Stimulated activated naive B cell treated with anti-CD40 and anti-IgM and Interleukin-4, amounts not matched to agents 10 μg/mL and 1 μg/mL and 100 μg/mL, for 72 hours (primary cell): Measurements from ENCODE around the gene MYLK.

Experiments used
- ATAC-seq, 2 donors: fragments of 150-1000 bp; cut with Tn5 transposase; replicated peaks; 2 replicates each; pipeline ENCODE4 v1.10.0; 2021; ENCODE audit warnings: moderate library complexity in 1 of 2
- DNase-seq: peaks from one replicate; pipeline ENCODE4 v3.0.0; 2021
- H3K27ac Mint-ChIP-seq: one replicate; pipeline ENCODE4 v1.8.0; 2022; ENCODE audit warnings: mild to moderate bottlenecking, mixed read lengths
- H3K27me3 Mint-ChIP-seq, 2 donors: one replicate each; pipeline ENCODE4 v1.8.0; 2022; ENCODE audit warnings: mixed read lengths in 2 of 2
- H3K36me3 Mint-ChIP-seq, 2 donors: one replicate each; pipeline ENCODE4 v1.8.0; 2022; ENCODE audit warnings: mixed read lengths in 2 of 2, mild to moderate bottlenecking in 1 of 2
- H3K4me1 Mint-ChIP-seq, 2 donors: one replicate each; pipeline ENCODE4 v1.8.0; 2022; ENCODE audit warnings: mixed read lengths in 2 of 2, mild to moderate bottlenecking in 1 of 2
- H3K4me3 Mint-ChIP-seq, 2 donors: one replicate each; pipeline ENCODE4 v1.8.0; 2022; ENCODE audit warnings: mild to moderate bottlenecking in 2 of 2, mixed read lengths in 2 of 2, moderate library complexity in 1 of 2
- H3K9me3 Mint-ChIP-seq, 2 donors: one replicate each; pipeline ENCODE4 v1.8.0; 2022; ENCODE audit warnings: mixed read lengths in 2 of 2, mild to moderate bottlenecking in 1 of 2

MYLK gene

DNA sequence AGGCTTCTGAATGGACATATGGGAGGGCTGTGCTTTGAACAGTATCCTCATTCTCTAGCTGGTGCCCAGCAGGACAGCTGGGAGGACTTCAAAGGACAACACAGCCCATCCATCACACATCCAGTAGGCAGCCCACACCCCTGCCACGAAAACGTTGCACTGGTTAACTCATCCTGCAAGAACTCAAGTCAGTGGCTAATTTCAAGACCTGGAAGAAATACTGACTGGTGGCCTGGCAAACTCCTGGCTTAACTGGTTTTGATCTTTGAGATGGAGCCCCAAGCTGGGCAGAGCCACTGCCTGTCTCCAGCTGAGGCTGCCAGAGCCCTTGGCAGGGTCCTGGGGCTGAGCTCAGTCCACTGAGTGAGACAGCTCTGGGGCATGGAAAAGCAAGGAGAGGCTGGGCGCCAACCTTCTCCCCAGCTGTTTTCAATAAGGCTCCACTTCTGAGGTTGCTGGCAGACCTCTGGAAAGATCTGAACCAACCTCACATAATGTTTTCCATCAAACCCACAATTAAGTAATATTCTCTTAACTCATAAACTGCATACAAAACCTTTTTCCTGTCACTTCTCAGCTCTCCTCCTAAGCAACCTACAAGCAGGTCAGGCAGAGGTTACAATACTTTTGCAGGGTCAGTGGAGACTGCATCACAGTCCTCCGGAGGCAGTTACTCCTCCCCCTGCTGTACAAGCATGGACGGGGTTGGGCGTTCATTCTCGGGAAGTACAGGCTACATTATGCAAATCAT, 110.3 kb downstream of the MYLK start:
- ATAC-seq (no peak), DNase-seq (no peak)
- H3K36me3 Mint-ChIP-seq: no peaks in the 10 kb centered on the region
- no peaks in the 10 kb centered on the region for H3K9me3 Mint-ChIP-seq
- H3K4me1 Mint-ChIP-seq: no peaks in the 10 kb centered on the region
- H3K27ac Mint-ChIP-seq: no peak overlapping the region
- H3K4me3 Mint-ChIP-seq: no peak overlapping the region
- H3K27me3 Mint-ChIP-seq: no peaks in the 10 kb centered on the region

DNA sequence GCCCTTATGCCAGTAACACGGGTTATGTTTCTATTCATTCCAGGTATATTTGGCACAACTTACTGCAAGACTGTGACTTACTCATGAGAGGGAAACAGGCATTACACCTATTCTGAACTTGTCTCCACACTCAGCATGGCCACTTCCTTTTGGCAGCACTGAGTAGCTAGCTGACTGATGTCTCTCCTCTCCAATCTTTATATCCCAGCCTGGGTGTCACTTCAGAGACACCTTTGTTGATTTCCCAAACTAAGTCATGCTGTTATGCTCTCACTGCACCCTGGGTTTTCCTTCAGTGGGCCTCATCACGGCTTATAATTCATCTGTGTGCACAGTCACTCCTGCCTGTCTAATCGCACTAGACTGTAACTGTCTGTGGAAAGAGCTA, 114.8 kb downstream of the MYLK start:
- Mint-ChIP-seq H3K36me3 (no peaks in the 10 kb centered on the region), H3K4me3 (no peak overlapping the region), H3K27me3 (no peaks in the 10 kb centered on the region), H3K27ac (no peak overlapping the region), H3K4me1 (peaks cover 7 to 11% of the 10 kb centered on the region in 2 donors), H3K9me3 (no peaks in the 10 kb centered on the region)
- ATAC-seq (no peak), DNase-seq (no peak)

- Mint-ChIP-seq H3K9me3 (no peaks in the 10 kb centered on the region), H3K4me3 (no peak overlapping the region), H3K36me3 (no peaks in the 10 kb centered on the region), H3K27ac (no peak overlapping the region), H3K27me3 (no peaks in the 10 kb centered on the region), H3K4me1 (peaks cover 7 to 11% of the 10 kb centered on the region in 2 donors)
- ATAC-seq (no peak), DNase-seq (no peak)
Measured at GRCh38 chr3:123768480-123769355, 115.4 kb downstream of the MYLK start.

DNA sequence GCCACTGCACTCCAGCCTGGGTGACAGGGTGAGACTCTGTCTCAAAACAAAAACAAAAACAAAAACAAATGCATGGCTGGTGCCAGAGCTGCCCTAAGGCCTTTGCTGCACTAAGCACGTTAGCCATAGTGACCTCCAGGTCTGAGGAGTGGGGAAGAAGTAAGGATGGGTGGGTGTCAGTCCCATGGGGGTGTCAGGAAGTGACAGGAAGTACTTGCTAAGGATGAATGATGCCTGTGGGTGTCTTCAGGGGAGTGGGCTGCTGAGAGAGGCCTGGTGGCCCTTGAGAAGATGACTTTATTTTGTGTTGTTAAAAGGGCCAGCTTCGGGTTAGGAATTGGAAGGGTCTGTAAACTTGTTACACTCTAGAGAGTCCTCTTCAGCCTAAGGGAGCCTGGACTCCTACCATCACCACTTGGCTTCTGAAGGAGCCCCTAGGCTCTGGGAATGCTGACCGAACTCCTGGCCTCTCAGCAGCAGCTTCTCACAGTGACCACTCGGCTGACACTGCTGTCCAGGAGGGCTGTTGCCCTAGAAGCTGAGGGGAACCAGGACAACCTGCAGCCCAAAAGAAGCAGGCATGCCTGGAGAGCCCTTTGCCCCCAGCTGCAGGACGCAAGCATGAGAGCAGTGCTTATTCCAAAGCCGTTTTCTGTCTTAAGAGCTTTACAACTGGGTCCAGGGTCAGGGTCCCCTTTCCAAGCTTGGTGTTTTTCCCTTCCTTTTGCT, 116.4 kb downstream of the MYLK start:
- no peak overlapping the region for H3K4me3 Mint-ChIP-seq
- ATAC-seq: no peak
- no peaks in the 10 kb centered on the region for H3K9me3 Mint-ChIP-seq
- peaks cover 7 to 11% of the 10 kb centered on the region in 2 donors for H3K4me1 Mint-ChIP-seq
- no peaks in the 10 kb centered on the region for H3K27me3 Mint-ChIP-seq
- no peak overlapping the region for H3K27ac Mint-ChIP-seq
- no peak for DNase-seq
- H3K36me3 Mint-ChIP-seq: no peaks in the 10 kb centered on the region

GRCh38 chr3:123767009-123767372, 117.1 kb downstream of the MYLK start:
- ATAC-seq: no peak
- Mint-ChIP-seq H3K36me3 (no peaks in the 10 kb centered on the region), H3K4me3 (no peak overlapping the region), H3K4me1 (peaks cover 7 to 11% of the 10 kb centered on the region in 2 donors), H3K27me3 (no peaks in the 10 kb centered on the region), H3K9me3 (no peaks in the 10 kb centered on the region), H3K27ac (no peak overlapping the region)
- no peak for DNase-seq

GRCh38 chr3:123766193-123767008, 117.7 kb downstream of the MYLK start:
- no peaks in the 10 kb centered on the region for H3K27me3 Mint-ChIP-seq
- peaks cover 7 to 11% of the 10 kb centered on the region in 2 donors for H3K4me1 Mint-ChIP-seq
- no peak overlapping the region for H3K4me3 Mint-ChIP-seq
- ATAC-seq: no peak
- DNase-seq: no peak
- H3K27ac Mint-ChIP-seq: no peak overlapping the region
- no peaks in the 10 kb centered on the region for H3K9me3 Mint-ChIP-seq
- H3K36me3 Mint-ChIP-seq: no peaks in the 10 kb centered on the region

- Mint-ChIP-seq H3K36me3 (no peaks in the 10 kb centered on the region), H3K27me3 (no peaks in the 10 kb centered on the region), H3K4me3 (no peak overlapping the region), H3K27ac (no peak overlapping the region), H3K9me3 (no peaks in the 10 kb centered on the region), H3K4me1 (peaks cover 7 to 11% of the 10 kb centered on the region in 2 donors)
- peak; percentile 34 to 45 for ATAC-seq
- DNase-seq: no peak
Measured at GRCh38 chr3:123765475-123766128, 118.5 kb downstream of the MYLK start.

GRCh38 chr3:123764647-123765046, 119.5 kb downstream of the MYLK start:
- DNase-seq (no peak), ATAC-seq (no peak)
- Mint-ChIP-seq H3K4me1 (peaks cover 7 to 11% of the 10 kb centered on the region in 2 donors), H3K27me3 (peaks cover 0 to under 1% of the 10 kb centered on the region in 2 donors), H3K27ac (no peak overlapping the region), H3K9me3 (no peaks in the 10 kb centered on the region), H3K4me3 (no peak overlapping the region), H3K36me3 (no peaks in the 10 kb centered on the region)

- ATAC-seq (no peak), DNase-seq (no peak)
- Mint-ChIP-seq H3K4me3 (no peak overlapping the region), H3K9me3 (no peaks in the 10 kb centered on the region), H3K27me3 (peaks cover 0 to 7% of the 10 kb centered on the region in 2 donors), H3K4me1 (peaks cover 15 to 22% of the 10 kb centered on the region in 2 donors), H3K27ac (no peak overlapping the region), H3K36me3 (no peaks in the 10 kb centered on the region)
Measured at GRCh38 chr3:123762805-123763204, 121.3 kb downstream of the MYLK start.

GRCh38 chr3:123760817-123761216, 123.3 kb downstream of the MYLK start:
- H3K4me1 Mint-ChIP-seq: peaks cover 20 to 32% of the 10 kb centered on the region in 2 donors
- H3K4me3 Mint-ChIP-seq: no peak overlapping the region
- H3K36me3 Mint-ChIP-seq: no peaks in the 10 kb centered on the region
- DNase-seq (no peak), ATAC-seq (no peak)
- peaks cover 4 to 7% of the 10 kb centered on the region in 2 donors for H3K27me3 Mint-ChIP-seq
- H3K27ac Mint-ChIP-seq: no peak overlapping the region
- H3K9me3 Mint-ChIP-seq: no peaks in the 10 kb centered on the region

DNA sequence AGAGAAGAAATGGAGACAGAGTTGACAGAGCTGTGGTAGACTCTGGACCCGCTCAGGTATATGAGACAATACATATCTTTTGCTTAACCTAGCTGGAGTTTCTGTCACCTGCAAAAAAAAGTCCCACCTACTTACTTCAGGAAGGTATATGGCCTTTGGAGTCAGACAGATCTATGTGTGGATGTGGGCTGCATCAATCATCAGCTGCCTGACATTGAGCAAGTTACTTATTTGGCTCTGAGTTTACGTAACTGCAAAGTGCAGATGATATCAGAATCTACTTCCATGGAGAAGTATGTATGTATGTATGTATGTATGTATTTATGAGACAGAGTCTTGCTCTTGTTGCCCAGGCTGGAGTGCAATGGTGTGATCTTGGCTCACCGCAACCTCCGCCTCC, 124.3 kb downstream of the MYLK start:
- peaks cover 17 to 26% of the 10 kb centered on the region in 2 donors for H3K4me1 Mint-ChIP-seq
- DNase-seq: no peak
- peaks cover 4 to 7% of the 10 kb centered on the region in 2 donors for H3K27me3 Mint-ChIP-seq
- no peaks in the 10 kb centered on the region for H3K9me3 Mint-ChIP-seq
- no peak overlapping the region for H3K27ac Mint-ChIP-seq
- no peak for ATAC-seq
- H3K4me3 Mint-ChIP-seq: no peak overlapping the region
- no peaks in the 10 kb centered on the region for H3K36me3 Mint-ChIP-seq

GRCh38 chr3:123759311-123759710, 124.8 kb downstream of the MYLK start:
- Mint-ChIP-seq H3K27ac (no peak overlapping the region), H3K4me1 (peaks cover 17 to 26% of the 10 kb centered on the region in 2 donors), H3K9me3 (no peaks in the 10 kb centered on the region), H3K36me3 (no peaks in the 10 kb centered on the region), H3K4me3 (no peak overlapping the region), H3K27me3 (peaks cover 4 to 7% of the 10 kb centered on the region in 2 donors)
- DNase-seq (no peak), ATAC-seq (no peak)

DNA sequence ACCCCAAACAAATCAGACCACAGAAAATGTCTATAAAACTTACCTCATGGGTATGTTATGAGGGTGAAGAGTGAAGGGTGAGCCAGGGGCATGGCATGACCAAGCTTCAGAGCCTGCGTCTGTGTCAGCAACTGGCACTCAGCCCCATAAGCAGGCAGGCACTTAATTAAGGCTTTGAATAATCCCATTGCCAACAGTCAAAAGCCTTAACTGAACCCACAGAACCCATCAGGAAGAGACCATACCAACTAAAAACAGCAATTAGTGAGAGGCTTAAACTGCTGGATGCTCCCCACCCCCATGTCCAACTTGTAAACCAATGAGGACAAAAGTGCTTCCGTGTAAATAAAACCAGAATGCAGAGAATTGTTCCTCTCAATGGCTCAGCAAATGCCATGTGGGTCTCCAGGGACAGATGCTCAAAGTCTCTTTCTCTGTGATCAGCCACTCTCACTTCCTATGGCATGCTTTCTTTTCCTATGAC, 126.0 kb downstream of the MYLK start:
- H3K4me1 Mint-ChIP-seq: peaks cover 17 to 26% of the 10 kb centered on the region in 2 donors

More for the DNA sequence above, 126.0 kb downstream of the MYLK start:
- H3K9me3 Mint-ChIP-seq: no peaks in the 10 kb centered on the region
- DNase-seq (peak; percentile 4), ATAC-seq (peak; percentile 75 to 76)
- H3K27ac Mint-ChIP-seq: no peak overlapping the region
- H3K4me3 Mint-ChIP-seq: peak overlapping the region in 1 of 2 donors; percentile 26
- no peaks in the 10 kb centered on the region for H3K36me3 Mint-ChIP-seq
- peaks cover 4 to 7% of the 10 kb centered on the region in 2 donors for H3K27me3 Mint-ChIP-seq
